Inflammatory macrophage treated with lipopolysaccharide for 4 hours (primary cell): ENCODE measurements around the gene ROM1.

Source experiments
- DNase-seq: peaks from one replicate; pipeline ENCODE4 v3.0.0-alpha.2; 2020

ROM1 gene

DNA sequence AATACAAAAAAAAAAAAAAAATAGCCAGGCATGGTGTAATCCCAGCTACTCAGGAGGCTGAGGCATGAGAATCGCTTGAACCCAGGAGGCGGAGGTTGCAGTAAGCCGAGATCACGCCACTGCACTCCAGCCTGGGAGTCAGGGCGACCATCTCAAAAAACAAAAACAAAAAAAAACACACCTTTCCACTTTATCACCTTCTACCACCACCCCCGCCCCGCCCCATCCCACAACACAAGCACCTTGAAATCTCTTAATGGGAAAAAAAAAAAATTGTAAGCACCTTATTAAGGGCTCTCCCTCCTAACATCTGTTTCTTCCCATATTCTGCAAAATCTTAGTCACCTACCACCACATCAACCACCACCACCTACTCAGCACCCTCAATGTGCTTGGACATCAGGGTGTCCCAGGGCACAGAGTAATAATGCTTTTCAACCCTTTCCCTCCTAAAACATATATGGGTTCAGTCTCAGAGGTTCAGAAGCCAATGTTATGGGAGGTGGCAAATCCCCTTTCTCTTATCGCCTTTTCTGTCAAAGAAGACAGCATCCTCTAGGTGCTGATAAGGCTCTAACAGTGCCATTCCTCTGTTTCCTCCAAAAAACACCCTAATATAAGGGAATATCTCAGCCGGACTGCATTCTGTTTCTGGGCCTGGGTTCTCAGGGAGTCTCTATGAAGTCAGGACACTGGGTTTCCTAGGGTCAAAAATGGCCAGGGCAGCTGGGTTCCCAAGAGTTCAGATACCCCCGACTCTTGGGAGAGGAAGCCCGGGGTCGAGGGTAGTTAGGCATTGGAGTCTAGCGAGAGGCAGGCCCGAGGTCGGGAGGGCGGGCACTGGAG lies 39.3 kb downstream of the ROM1 start:
- DNase-seq: no peak

GRCh38 chr11:62654297-62654696 lies 41.2 kb downstream of the ROM1 start:
- no peak for DNase-seq

DNA sequence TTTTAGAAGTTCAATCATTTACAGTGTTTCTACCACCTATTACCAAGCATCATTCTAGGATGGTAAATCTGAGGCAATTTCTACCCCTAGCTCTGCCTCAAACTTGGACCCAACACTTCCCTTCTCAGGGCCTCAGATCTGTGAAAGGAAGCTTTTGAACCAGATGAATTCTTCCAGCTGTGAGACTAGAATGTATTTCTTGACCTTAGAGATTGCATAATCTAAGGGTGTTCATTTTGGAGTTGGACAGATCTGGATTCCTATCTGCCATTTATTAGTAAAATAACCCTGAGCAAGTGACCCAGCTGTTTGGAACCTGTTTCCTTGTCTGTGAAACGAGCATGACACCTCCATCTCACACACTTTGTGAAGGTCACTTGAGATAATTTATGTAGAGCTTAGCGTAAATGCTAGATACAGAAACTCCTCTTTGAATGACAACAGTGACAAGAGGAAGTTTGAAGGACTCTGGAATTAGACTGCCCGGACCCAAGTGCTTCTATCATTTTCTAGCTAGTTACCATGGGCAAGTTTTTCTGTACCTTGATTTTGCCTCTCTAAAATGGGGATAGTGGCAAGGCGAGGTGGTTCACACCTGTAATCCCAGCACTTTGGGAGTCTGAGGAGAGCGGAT lies 43.9 kb downstream of the ROM1 start:
- DNase-seq: no peak

GRCh38 chr11:62664405-62665074 lies 51.5 kb downstream of the ROM1 start:
- DNase-seq: peak; percentile 35
